GM12865 (cell line): ENCODE results near the gene OLFML3.
"Not testable (repeated sequence)": the region's sequence is repeated elsewhere in the genome, so short reads cannot be mapped to it uniquely, and the experiment has no call there.

Experiments used
- DNase-seq: peaks from one replicate; pipeline ENCODE4 v3.0.0; 2010; ENCODE audit warnings: low read depth
- H3K4me3 ChIP-seq: 2 replicates; pipeline ENCODE4 v1.5.1; 2011; ENCODE audit warnings: mild to moderate bottlenecking, low read depth, low read length, control low read depth
- TF ChIP-seq, protein P1 (sequence below): IDR thresholded peaks from 2 replicates; pipeline ENCODE4 v1.5.1; 2011; ENCODE audit warnings: low read length, control low read depth, low read depth, inconsistent platforms; ENCODE audit not compliant: insufficient read depth; ENCODE audit errors: missing control alignments

OLFML3 gene

DNA sequence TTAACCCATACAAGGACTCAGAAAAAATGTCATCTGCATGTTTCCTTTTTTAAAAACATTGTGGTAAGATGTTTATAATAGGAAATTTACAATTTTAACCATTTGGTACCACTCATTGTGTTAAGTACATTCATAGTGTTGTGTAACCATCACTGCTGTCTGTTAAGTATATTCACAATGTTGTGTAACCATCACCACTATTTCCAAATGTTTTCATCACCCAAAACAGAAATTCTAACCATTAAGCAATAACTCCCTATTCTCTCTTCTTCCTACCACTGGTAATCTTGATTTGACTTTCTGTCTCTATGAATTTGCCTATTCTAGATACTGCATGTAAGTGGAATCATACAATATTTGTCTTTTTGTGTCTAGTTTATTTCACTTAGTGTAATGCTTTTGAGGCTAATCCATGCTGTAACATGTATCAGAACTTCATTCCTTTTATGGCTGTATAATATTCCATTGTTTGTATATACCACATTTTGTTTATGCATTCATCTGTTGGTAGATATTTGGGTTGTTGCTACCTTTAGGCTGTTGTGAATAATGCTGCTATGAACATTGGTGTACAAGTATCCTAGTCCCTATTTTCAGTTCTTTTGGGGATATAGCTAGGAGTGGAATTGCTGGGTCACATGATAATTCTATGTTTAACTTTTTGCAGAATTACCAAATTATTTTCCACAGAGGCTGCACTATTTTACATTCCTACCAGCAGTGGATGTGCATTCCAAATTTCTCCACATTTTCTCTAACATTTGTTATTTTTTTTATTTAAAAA, 36.1 kb upstream of the OLFML3 start:
- H3K4me3 ChIP-seq, result no peak overlapping the region
- no peak for DNase-seq

DNA sequence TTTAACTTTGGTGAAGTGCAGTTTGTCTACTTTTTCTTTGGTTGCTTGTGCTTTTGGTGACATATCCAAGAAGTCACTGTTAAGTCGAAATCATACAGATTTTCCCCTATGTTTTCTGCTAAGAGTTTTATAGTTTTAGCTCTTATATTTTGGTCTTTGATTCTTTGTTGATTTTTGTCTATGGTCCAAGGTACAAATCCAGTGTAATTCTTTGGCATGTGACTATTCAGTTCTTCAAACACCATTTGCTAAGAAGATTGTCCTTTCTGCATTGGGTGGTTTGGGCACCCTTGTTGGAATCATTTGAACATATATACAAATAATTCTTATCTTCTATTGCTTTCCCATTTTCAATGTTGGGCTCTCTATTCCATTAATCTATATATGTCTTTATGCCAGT, 33.9 kb upstream of the OLFML3 start:
- no peak overlapping the region for H3K4me3 ChIP-seq
- TF ChIP-seq, protein P1, sequence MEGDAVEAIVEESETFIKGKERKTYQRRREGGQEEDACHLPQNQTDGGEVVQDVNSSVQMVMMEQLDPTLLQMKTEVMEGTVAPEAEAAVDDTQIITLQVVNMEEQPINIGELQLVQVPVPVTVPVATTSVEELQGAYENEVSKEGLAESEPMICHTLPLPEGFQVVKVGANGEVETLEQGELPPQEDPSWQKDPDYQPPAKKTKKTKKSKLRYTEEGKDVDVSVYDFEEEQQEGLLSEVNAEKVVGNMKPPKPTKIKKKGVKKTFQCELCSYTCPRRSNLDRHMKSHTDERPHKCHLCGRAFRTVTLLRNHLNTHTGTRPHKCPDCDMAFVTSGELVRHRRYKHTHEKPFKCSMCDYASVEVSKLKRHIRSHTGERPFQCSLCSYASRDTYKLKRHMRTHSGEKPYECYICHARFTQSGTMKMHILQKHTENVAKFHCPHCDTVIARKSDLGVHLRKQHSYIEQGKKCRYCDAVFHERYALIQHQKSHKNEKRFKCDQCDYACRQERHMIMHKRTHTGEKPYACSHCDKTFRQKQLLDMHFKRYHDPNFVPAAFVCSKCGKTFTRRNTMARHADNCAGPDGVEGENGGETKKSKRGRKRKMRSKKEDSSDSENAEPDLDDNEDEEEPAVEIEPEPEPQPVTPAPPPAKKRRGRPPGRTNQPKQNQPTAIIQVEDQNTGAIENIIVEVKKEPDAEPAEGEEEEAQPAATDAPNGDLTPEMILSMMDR, result no peak
- DNase-seq, result no peak

More for the DNA sequence above, 36.1 kb upstream of the OLFML3 start:
- TF ChIP-seq, protein P1, result no peak

DNA sequence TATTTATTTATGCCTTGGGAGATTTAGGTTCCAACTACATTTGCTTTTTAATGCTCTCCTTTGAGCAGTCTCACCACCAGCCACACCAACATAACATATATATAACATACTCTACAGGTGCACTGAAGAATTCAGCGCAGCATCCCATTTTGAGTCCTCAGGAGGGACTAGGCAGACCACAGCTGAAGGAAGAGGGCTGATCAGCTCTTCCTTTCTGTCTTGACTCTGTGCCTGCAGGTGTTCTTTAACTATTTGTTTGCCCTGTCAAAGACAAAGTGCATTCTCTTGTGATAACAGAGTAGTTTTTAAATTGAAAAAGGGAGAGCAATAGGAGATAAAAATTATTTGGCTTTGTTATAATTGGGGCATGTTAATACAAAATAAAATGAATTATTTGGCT, 33.2 kb upstream of the OLFML3 start:
- no peak overlapping the region for H3K4me3 ChIP-seq
- no peak for DNase-seq
- TF ChIP-seq, protein P1, result no peak

DNA sequence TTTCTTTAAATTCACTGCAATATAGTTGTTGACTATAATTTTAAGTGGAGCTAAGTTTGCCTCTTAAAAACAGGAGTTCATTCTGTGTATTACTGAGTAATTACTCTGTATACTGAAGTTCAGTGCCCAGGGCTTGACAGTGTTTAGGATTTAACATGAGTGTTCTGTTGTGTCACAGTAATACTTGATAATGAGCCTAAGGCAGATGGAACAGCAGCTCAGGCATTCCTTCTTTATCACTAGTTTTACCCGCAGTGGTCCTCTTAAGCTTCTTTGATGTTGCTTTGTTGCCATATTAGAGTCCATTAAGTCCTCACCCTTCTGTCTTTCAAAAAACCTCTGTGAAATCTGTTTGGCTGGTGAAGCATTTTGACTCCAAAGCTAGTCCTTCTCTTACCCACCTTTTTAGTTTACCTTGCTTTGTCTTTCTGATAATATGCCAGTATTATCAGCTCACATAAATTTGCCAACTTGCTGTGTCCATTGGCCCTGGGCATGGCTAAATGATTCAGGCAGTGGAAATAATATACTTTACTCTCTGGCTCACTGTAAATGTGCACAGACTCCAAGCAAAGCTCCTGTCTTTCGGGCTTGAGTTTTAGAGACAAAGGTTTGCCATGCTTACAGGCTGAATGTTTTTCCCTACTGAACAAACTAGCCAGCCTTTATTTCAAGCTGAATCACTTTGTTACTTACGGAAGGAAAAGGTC, 32.4 kb upstream of the OLFML3 start:
- H3K4me3 ChIP-seq, result no peak overlapping the region
- DNase-seq, result no peak
- TF ChIP-seq, protein P1, result no peak

DNA sequence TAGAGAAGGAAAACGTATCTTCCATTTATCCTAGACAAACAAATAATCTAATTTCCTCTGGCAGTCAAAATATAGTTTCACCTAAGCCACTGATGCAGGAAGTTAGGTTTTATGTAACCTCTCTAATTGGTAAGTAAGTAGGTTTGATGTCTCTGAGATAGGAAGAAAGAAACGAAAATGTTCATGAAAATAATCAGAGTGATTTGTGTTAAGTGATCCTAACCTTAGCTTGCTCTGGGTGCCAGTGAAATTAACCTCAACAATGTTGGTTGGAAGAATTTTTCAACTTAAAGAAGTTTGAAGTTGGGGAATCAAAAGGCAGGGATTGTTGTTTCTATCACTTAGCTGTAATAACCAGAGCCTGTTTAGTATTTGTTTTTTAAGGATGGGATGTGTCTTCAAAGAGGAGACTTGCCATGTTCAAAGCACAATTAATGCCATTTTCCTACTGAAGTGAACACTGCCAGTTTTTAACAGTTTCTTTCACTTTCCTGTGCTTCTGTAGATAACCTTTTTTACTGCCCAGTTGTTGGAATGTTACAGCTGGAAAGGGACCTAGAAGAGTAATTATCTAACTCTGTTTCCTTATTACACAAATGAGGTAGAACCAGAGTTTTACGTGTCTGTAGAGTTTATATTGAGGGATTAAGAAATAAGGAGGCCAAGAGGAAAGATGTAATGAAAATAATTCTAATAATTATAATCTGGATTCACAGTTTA, 31.7 kb upstream of the OLFML3 start:
- TF ChIP-seq, protein P1, result no peak
- DNase-seq, result no peak
- no peak overlapping the region for H3K4me3 ChIP-seq

DNA sequence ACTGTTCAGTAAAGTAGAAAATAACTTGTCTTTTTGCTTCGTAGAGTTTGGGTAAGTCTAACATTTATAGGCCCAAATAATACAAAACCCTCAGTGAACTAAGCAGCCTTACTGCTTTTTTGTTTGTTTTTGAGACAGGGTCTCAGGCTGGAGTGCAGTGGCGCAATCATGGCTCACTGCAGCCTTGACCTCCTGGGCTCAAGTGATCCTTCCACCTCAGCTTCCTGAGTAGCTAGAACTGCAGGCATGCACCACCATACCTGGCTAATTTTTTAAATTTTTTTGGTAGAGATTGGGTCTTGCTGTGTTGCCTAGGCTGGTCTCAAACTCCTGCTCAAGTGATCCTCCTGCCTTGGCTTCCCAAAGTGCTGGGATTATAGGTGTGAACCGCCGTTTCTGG, 31.1 kb upstream of the OLFML3 start:
- not testable (repeated sequence) for H3K4me3 ChIP-seq

DNA sequence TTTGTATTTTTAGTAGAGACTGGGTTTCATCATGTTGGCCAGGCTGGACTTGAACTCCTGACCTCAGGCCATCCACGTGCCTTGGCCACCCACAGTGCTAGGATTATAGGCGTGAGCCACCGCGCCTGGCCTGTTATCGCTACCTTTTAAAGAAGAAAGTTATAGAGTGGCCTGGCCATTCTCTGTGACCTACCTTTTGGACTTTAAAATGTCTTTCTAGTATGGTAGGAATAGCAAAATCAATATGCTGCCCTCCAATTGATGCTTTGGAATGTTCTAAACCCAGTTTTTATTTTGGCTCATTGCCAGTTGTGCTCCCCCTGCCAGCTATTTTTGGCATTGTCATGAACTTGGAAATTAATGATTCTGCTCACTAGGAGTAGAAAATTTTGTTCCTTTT, 30.3 kb upstream of the OLFML3 start:
- TF ChIP-seq, protein P1, result no peak
- no peak overlapping the region for H3K4me3 ChIP-seq
- no peak for DNase-seq

More for the DNA sequence above, 31.1 kb upstream of the OLFML3 start:
- DNase-seq, result not testable (repeated sequence)
